ENCODE measurements around the gene NPSR1. TPM values are rescaled to one million over a fixed set of nuclear protein-coding genes. Genes with fewer than 3 reads are reported as not detected.

NPSR1 gene
- total RNA-seq, 2 experiments from 2014 or later: not detected

DNA sequence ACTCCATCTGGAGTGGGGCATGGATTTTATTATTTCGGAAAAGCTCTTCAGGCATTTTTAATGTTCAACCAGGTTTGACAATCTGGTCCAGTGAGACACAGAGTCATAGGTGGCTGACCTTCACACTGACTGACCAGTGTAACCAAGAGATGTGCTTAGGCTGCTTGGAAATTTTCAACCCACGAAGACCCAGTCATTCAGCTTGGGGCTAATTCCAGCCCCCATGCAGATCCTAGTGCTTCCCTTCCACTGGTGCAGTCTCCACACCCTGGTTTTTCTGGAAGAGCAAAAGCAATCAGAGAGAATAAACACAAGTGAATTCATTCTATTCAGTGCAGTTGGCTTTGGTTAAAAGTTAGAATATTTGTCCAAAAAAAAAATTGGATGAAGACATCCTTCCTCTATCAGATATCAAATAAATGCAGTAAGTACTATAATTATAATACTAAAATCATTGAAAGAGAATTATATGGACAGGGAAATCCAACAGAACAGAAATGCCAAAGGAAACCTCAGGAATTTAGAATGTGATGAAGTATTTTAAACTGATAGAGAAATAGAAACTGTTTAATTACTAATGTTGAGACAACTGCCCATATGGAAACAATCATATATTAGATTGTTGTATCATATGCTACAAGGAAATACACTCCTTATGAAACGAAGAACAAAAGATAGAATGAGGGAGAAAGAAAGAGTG, 178.0 kb downstream of the NPSR1 start:
- DNase-seq (ENCODE audit: low spot score): no peak
- H3K4me1 ChIP-seq (ENCODE audit: insufficient read depth, low read length, poor library complexity, severe bottlenecking): no peaks in the 10 kb centered on the region
- no peak overlapping the region for H3K27ac ChIP-seq (ENCODE audit: low read depth, low read length, poor library complexity, severe bottlenecking)
- H3K36me3 ChIP-seq (ENCODE audit: insufficient read depth, low read length): no peaks in the 10 kb centered on the region
- ChIA-PET CTCF (ENCODE audit: unreplicated experiment) (no interaction called here), POLR2A (no interaction called here)
- H3K79me2 ChIP-seq (ENCODE audit: insufficient read depth, low read depth, low read length): no peaks in the 10 kb centered on the region
- no peaks in the 10 kb centered on the region for H4K20me1 ChIP-seq (ENCODE audit: insufficient read depth, low read length)
- no peak overlapping the region for H2AFZ ChIP-seq (ENCODE audit: low read length)
- H3K9me2 ChIP-seq (ENCODE audit: insufficient read depth, low read length): no peaks in the 10 kb centered on the region
- H3K4me2 ChIP-seq (ENCODE audit: low read length): no peak overlapping the region
- no TSS peak for BruUV-seq (replicated peaks)
- H3K4me3 ChIP-seq (ENCODE audit: low read depth, low read length, poor library complexity, severe bottlenecking): no peak overlapping the region
- intact Hi-C loops (cut with micrococcal nuclease; ENCODE audit: unreplicated experiment): no loop called here
- TF ChIP-seq EZH2phosphoT487 (IDR thresholded peaks at IDR 0.05; ENCODE audit: borderline replicate concordance, low read depth, low read length): no peak
- TF ChIP-seq, protein P1, sequence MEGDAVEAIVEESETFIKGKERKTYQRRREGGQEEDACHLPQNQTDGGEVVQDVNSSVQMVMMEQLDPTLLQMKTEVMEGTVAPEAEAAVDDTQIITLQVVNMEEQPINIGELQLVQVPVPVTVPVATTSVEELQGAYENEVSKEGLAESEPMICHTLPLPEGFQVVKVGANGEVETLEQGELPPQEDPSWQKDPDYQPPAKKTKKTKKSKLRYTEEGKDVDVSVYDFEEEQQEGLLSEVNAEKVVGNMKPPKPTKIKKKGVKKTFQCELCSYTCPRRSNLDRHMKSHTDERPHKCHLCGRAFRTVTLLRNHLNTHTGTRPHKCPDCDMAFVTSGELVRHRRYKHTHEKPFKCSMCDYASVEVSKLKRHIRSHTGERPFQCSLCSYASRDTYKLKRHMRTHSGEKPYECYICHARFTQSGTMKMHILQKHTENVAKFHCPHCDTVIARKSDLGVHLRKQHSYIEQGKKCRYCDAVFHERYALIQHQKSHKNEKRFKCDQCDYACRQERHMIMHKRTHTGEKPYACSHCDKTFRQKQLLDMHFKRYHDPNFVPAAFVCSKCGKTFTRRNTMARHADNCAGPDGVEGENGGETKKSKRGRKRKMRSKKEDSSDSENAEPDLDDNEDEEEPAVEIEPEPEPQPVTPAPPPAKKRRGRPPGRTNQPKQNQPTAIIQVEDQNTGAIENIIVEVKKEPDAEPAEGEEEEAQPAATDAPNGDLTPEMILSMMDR (conservative IDR thresholded peaks at IDR 0.05; ENCODE audit: low read length): no peak
- no peaks in the 10 kb centered on the region for H3K9me3 ChIP-seq (ENCODE audit: low read length)

DNA sequence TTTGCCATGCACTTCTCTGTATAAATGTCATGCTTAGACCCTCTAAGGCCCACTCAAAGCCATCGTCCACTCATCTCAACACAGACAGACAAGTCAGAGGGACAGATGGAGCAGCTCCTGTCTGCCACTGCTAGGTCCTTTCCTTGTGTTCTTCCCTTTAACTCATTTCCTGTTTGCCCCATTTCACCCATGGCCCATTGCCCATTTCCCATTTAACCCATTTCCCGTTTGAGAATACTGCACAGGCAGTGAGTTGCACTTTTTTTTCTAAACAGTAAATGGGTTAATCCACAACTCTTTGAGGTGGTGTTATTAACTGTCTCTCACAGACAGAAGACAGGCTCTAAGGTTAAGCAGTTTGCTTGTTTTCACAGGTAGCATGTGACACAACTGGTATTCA, 179.3 kb downstream of the NPSR1 start:
- H3K9me3 ChIP-seq (ENCODE audit: low read length): no peaks in the 10 kb centered on the region

DNA sequence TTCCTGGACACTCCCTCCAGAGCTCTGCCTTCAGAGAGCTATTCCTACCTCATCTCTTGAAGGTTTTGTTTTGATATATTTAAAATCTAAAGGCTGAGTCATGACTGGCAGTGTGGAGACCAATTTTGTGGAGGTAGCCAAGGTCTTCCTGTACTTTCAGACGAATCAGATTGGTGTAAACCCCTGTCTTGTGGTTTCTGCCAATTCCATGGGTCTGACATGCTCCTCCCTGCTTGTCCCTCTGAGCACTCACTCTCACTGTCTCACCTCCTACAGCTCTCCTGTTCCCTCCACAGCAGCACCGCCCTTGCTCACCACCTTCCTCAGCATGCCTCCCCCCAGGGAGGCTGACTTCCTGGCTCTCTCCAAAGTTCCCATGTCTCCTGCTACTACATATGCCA, 179.8 kb downstream of the NPSR1 start:
- no peaks in the 10 kb centered on the region for H3K9me2 ChIP-seq (ENCODE audit: insufficient read depth, low read length)

More for the DNA sequence above, 179.3 kb downstream of the NPSR1 start:
- Histone ChIP-seq H3K27ac (ENCODE audit: low read depth, low read length, poor library complexity, severe bottlenecking) (no peak overlapping the region), H3K79me2 (ENCODE audit: insufficient read depth, low read depth, low read length) (no peaks in the 10 kb centered on the region), H3K4me3 (ENCODE audit: low read depth, low read length, poor library complexity, severe bottlenecking) (no peak overlapping the region), H3K36me3 (ENCODE audit: insufficient read depth, low read length) (no peaks in the 10 kb centered on the region), H4K20me1 (ENCODE audit: insufficient read depth, low read length) (no peaks in the 10 kb centered on the region), H3K9me2 (ENCODE audit: insufficient read depth, low read length) (no peaks in the 10 kb centered on the region), H2AFZ (ENCODE audit: low read length) (no peak overlapping the region), H3K4me2 (ENCODE audit: low read length) (no peak overlapping the region), H3K4me1 (ENCODE audit: insufficient read depth, low read length, poor library complexity, severe bottlenecking) (no peaks in the 10 kb centered on the region)
- DNase-seq (ENCODE audit: low spot score): no peak
- TF ChIP-seq, protein P1 (conservative IDR thresholded peaks at IDR 0.05; ENCODE audit: low read length): no peak
- TF ChIP-seq EZH2phosphoT487 (IDR thresholded peaks at IDR 0.05; ENCODE audit: borderline replicate concordance, low read depth, low read length): no peak
- intact Hi-C loops (cut with micrococcal nuclease; ENCODE audit: unreplicated experiment): no loop called here
- no TSS peak for BruUV-seq (replicated peaks)
- CTCF ChIA-PET (ENCODE audit: unreplicated experiment): no interaction called here
- POLR2A ChIA-PET: no interaction called here

More for the DNA sequence above, 179.8 kb downstream of the NPSR1 start:
- ChIA-PET CTCF (ENCODE audit: unreplicated experiment) (no interaction called here), POLR2A (no interaction called here)
- H3K79me2 ChIP-seq (ENCODE audit: insufficient read depth, low read depth, low read length): no peaks in the 10 kb centered on the region
- no peak overlapping the region for H3K27ac ChIP-seq (ENCODE audit: low read depth, low read length, poor library complexity, severe bottlenecking)
- TF ChIP-seq EZH2phosphoT487 (IDR thresholded peaks at IDR 0.05; ENCODE audit: borderline replicate concordance, low read depth, low read length): no peak
- TF ChIP-seq, protein P1 (conservative IDR thresholded peaks at IDR 0.05; ENCODE audit: low read length): no peak
- H4K20me1 ChIP-seq (ENCODE audit: insufficient read depth, low read length): no peaks in the 10 kb centered on the region
- no peak overlapping the region for H3K4me2 ChIP-seq (ENCODE audit: low read length)
- H3K4me1 ChIP-seq (ENCODE audit: insufficient read depth, low read length, poor library complexity, severe bottlenecking): no peaks in the 10 kb centered on the region
- H3K36me3 ChIP-seq (ENCODE audit: insufficient read depth, low read length): no peaks in the 10 kb centered on the region
- H3K4me3 ChIP-seq (ENCODE audit: low read depth, low read length, poor library complexity, severe bottlenecking): no peak overlapping the region
- H2AFZ ChIP-seq (ENCODE audit: low read length): no peak overlapping the region
- no TSS peak for BruUV-seq (replicated peaks)
- DNase-seq (ENCODE audit: low spot score): no peak
- intact Hi-C loops (cut with micrococcal nuclease; ENCODE audit: unreplicated experiment): no loop called here
- H3K9me3 ChIP-seq (ENCODE audit: low read length): no peaks in the 10 kb centered on the region

Data from OCI-LY7 (cell line).